Activated T-cell treated with anti-CD3 and anti-CD28 coated beads for 48 hours (primary cell): ENCODE measurements around the gene LARP1.
"Not testable (repeated sequence)": the region's sequence is repeated elsewhere in the genome, so short reads cannot be mapped to it uniquely, and the experiment has no call there.

Experiments
- DNase-seq: peaks from one replicate; pipeline ENCODE4 v3.0.0-alpha.2; 2020; ENCODE audit warnings: low read depth

LARP1 gene

GRCh38 chr5:154794525-154795234, 39.5 kb downstream of the LARP1 start:
- no peak for DNase-seq

GRCh38 chr5:154795235-154795596, 40.0 kb downstream of the LARP1 start:
- DNase-seq = no peak

GRCh38 chr5:154797762-154798161, 42.6 kb downstream of the LARP1 start:
- DNase-seq = no peak

- no peak for DNase-seq
These were observed 45.4 kb downstream of the LARP1 start for GRCh38 chr5:154800582-154800981.

GRCh38 chr5:154801083-154801482, 45.9 kb downstream of the LARP1 start:
- no peak for DNase-seq

GRCh38 chr5:154802050-154802449, 46.9 kb downstream of the LARP1 start:
- no peak for DNase-seq

- DNase-seq = no peak
These were observed 51.0 kb downstream of the LARP1 start for GRCh38 chr5:154806176-154806575.

GRCh38 chr5:154811239-154811638, 56.1 kb downstream of the LARP1 start:
- DNase-seq = no peak

GRCh38 chr5:154811653-154812465, 56.7 kb downstream of the LARP1 start:
- DNase-seq = peak; percentile 43

- DNase-seq = no peak
These were observed 58.0 kb downstream of the LARP1 start for GRCh38 chr5:154813158-154813557.

GRCh38 chr5:154813736-154814135, 58.6 kb downstream of the LARP1 start:
- DNase-seq = no peak

GRCh38 chr5:154815025-154815424, 59.8 kb downstream of the LARP1 start:
- no peak for DNase-seq

GRCh38 chr5:154815684-154816247, 60.6 kb downstream of the LARP1 start:
- no peak for DNase-seq

GRCh38 chr5:154816891-154817492, 61.8 kb downstream of the LARP1 start:
- no peak for DNase-seq

GRCh38 chr5:154817815-154818214, 62.6 kb downstream of the LARP1 start:
- DNase-seq = no peak

- no peak for DNase-seq
These were observed 63.4 kb downstream of the LARP1 start for GRCh38 chr5:154818471-154819116.

- DNase-seq = no peak
These were observed 64.4 kb downstream of the LARP1 start for GRCh38 chr5:154819546-154819945.

GRCh38 chr5:154820383-154820782, 65.2 kb downstream of the LARP1 start:
- DNase-seq = no peak

GRCh38 chr5:154822896-154823295, 67.7 kb downstream of the LARP1 start:
- DNase-seq = not testable (repeated sequence)

GRCh38 chr5:154823605-154824004, 68.4 kb downstream of the LARP1 start:
- no peak for DNase-seq

GRCh38 chr5:154824070-154824469, 68.9 kb downstream of the LARP1 start:
- no peak for DNase-seq

- DNase-seq = no peak
These were observed 74.0 kb downstream of the LARP1 start for GRCh38 chr5:154829181-154829588.
